Lung microvascular endothelial cell (primary cell): ENCODE results near the gene ZBTB11. TPM values are rescaled to one million over a fixed set of nuclear protein-coding genes. Genes with fewer than 3 reads are reported as not detected.
"Not testable (repeated sequence)": the region's sequence is repeated elsewhere in the genome, so short reads cannot be mapped to it uniquely, and the experiment has no call there.

Experiments
- DNase-seq, 2 donors: peaks; one replicate each; pipeline versions ENCODE4 v3.0.0 to v3.0.0-alpha.2; 2010; ENCODE audit warnings: low read depth in 2 of 2
- total RNA-seq: library from RNA; depleted of rRNA; stranded (reverse); fragments of >200 nt; gene quantifications from 2 replicates; pipeline ENCODE4 v1.2.1, GENCODE V29; 2014

ZBTB11 gene
- total RNA-seq = 12.2 and 18.5 TPM in 2 replicates

GRCh38 chr3:101676765-101677435, at the start of gene ZBTB11:
TSS of gene ZBTB11 (minus strand) at chr3:101677132. CDS start at chr3:101676914, 218 bp downstream.
- peak; percentile 100 for DNase-seq

- DNase-seq = no peak
These were observed 49.0 kb upstream of the ZBTB11 start for GRCh38 chr3:101725890-101726275.

GRCh38 chr3:101725194-101725889, 48.4 kb upstream of the ZBTB11 start:
- DNase-seq = peak; percentile 22 to 24

- DNase-seq = peak; percentile 90 to 91
These were observed 47.6 kb upstream of the ZBTB11 start, which contains the start of gene CEP97 for GRCh38 chr3:101724329-101725193. TSS of gene CEP97 (plus strand) at chr3:101724614. CDS start at chr3:101724677, 63 bp downstream.

GRCh38 chr3:101722394-101723173, 45.7 kb upstream of the ZBTB11 start:
- DNase-seq = no peak

GRCh38 chr3:101720851-101721840, 44.2 kb upstream of the ZBTB11 start:
- no peak for DNase-seq

- no peak for DNase-seq
These were observed 42.8 kb upstream of the ZBTB11 start for GRCh38 chr3:101719604-101720185.

GRCh38 chr3:101718455-101718854, 41.5 kb upstream of the ZBTB11 start:
- no peak for DNase-seq

GRCh38 chr3:101709126-101709525, 32.2 kb upstream of the ZBTB11 start:
- DNase-seq = no peak

- DNase-seq = not testable (repeated sequence)
These were observed 27.7 kb upstream of the ZBTB11 start for GRCh38 chr3:101704639-101705038.

- peak in 1 of 2 donors; percentile 40 for DNase-seq
These were observed 26.2 kb upstream of the ZBTB11 start for GRCh38 chr3:101703169-101703568.

GRCh38 chr3:101702726-101703125, 25.8 kb upstream of the ZBTB11 start:
- DNase-seq = no peak

GRCh38 chr3:101701696-101702634, 25.0 kb upstream of the ZBTB11 start:
- no peak for DNase-seq

GRCh38 chr3:101695779-101696372, 18.9 kb upstream of the ZBTB11 start:
- peak; percentile 70 to 74 for DNase-seq

- not testable (repeated sequence) for DNase-seq
These were observed 17.9 kb upstream of the ZBTB11 start for GRCh38 chr3:101694836-101695235.

GRCh38 chr3:101693540-101693939, 16.6 kb upstream of the ZBTB11 start:
- DNase-seq = peak in 1 of 2 donors; percentile 72

- DNase-seq = not testable (repeated sequence)
These were observed 15.0 kb upstream of the ZBTB11 start for GRCh38 chr3:101691685-101692671.
